ENCODE results near the gene DDX39B.
A peak's percentile ranks its signal among the peaks of the same experiment; 100 is the strongest.
"Not testable (repeated sequence)": the region's sequence is repeated elsewhere in the genome, so short reads cannot be mapped to it uniquely, and the experiment has no call there.

DDX39B gene

DNA sequence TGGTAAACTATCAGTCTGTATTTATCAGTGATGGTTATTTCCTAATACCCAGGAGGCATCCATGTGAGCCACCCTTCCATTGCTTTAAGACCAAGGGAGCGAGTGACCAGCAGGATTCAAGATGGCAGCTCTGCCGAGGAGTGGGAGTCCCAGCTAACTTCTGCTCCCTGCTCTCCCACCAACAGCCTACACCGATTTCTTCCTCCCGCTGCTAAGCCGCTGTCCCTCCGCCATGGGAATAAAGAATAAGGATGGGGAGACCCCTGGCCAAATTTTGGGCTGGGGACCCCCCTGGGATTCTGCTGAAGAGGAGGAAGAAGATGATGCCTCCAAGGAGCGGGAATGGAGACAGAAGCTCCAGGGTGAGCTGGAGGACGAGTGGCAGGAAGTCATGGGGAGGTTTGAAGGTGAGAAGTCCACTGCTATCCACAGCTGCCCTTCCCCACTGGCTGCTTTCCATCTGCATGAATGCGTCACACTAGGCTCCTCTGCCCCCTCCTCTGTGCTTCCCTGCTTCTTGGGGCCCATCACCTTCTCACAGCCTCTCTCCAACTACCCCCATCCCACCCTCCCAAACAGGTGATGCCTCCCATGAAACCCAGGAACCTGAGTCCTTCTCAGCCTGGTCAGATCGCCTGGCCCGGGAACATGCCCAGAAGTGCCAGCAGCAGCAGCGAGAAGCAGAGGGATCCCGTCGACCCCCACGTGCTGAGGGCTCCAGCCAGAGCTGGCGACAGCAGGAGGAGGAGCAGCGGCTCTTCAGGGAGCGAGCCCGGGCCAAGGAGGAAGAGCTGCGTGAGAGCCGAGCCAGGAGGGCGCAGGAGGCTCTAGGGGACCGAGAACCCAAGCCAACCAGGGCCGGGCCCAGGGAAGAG, 15.9 kb upstream of the DDX39B start:
- Histone ChIP-seq H3K27ac (ENCODE audit: poor library complexity, severe bottlenecking) (no peak overlapping the region), H3K36me3 (ENCODE audit: low read depth) (peaks cover 65% of the 10 kb centered on the region), H3K4me1 (ENCODE audit: insufficient read depth, poor library complexity, severe bottlenecking) (peaks cover 19% of the 10 kb centered on the region), H3K27me3 (ENCODE audit: insufficient read depth, poor library complexity, severe bottlenecking) (no peaks in the 10 kb centered on the region), H3K4me3 (ENCODE audit: severe bottlenecking) (no peak overlapping the region), H3K9me3 (ENCODE audit: severe bottlenecking) (no peaks in the 10 kb centered on the region)
- no peak for TF ChIP-seq CTCF (IDR thresholded peaks at IDR 0.05; ENCODE audit: poor library complexity, severe bottlenecking)
- no peak for ATAC-seq (ENCODE audit: low read depth)
- DNase-seq (ENCODE audit: low spot score) = no peak

GRCh38 chr6:31556307-31556706, 14.5 kb upstream of the DDX39B start:
- Histone ChIP-seq H3K36me3 (ENCODE audit: low read depth) (peaks cover 76% of the 10 kb centered on the region), H3K4me3 (ENCODE audit: severe bottlenecking) (no peak overlapping the region), H3K9me3 (ENCODE audit: severe bottlenecking) (no peaks in the 10 kb centered on the region), H3K27ac (ENCODE audit: poor library complexity, severe bottlenecking) (no peak overlapping the region), H3K27me3 (ENCODE audit: insufficient read depth, poor library complexity, severe bottlenecking) (no peaks in the 10 kb centered on the region), H3K4me1 (ENCODE audit: insufficient read depth, poor library complexity, severe bottlenecking) (peaks cover 19% of the 10 kb centered on the region)
- TF ChIP-seq CTCF (IDR thresholded peaks at IDR 0.05; ENCODE audit: poor library complexity, severe bottlenecking) = no peak
- DNase-seq (ENCODE audit: low spot score) (no peak), ATAC-seq (ENCODE audit: low read depth) (no peak)

GRCh38 chr6:31551371-31551770, 9.6 kb upstream of the DDX39B start:
- not testable (repeated sequence) for H3K27ac ChIP-seq (ENCODE audit: poor library complexity, severe bottlenecking); H3K4me3 ChIP-seq (ENCODE audit: severe bottlenecking); H3K4me1 ChIP-seq (ENCODE audit: insufficient read depth, poor library complexity, severe bottlenecking); DNase-seq (ENCODE audit: low spot score); H3K9me3 ChIP-seq (ENCODE audit: severe bottlenecking); ATAC-seq (ENCODE audit: low read depth); H3K27me3 ChIP-seq (ENCODE audit: insufficient read depth, poor library complexity, severe bottlenecking)
- TF ChIP-seq CTCF (IDR thresholded peaks at IDR 0.05; ENCODE audit: poor library complexity, severe bottlenecking) = peak; percentile 32
- peaks cover 74% of the 10 kb centered on the region for H3K36me3 ChIP-seq (ENCODE audit: low read depth)

DNA sequence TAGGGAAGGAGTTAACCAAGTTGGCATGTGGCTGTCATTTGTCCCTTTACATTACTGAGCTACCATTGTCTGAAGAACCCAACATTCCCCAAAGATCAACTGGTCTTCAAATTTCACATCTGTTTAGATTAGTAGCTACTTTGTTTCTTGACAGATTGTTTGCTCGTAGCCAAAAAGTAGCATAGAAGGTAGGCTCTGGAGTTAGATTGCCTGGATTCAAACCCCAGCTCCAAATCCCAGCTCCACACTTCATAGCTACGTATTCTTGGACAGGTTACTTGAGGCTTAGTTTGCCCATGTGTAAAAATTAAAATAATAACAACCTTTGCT, 6.7 kb upstream of the DDX39B start:
- TF ChIP-seq CTCF (IDR thresholded peaks at IDR 0.05; ENCODE audit: poor library complexity, severe bottlenecking) = no peak
- Histone ChIP-seq H3K9me3 (ENCODE audit: severe bottlenecking) (no peaks in the 10 kb centered on the region), H3K4me1 (ENCODE audit: insufficient read depth, poor library complexity, severe bottlenecking) (peaks cover 7% of the 10 kb centered on the region), H3K27me3 (ENCODE audit: insufficient read depth, poor library complexity, severe bottlenecking) (no peaks in the 10 kb centered on the region), H3K4me3 (ENCODE audit: severe bottlenecking) (peak overlapping the region; percentile 43), H3K27ac (ENCODE audit: poor library complexity, severe bottlenecking) (peak overlapping the region; percentile 58), H3K36me3 (ENCODE audit: low read depth) (peaks cover 51% of the 10 kb centered on the region)
- ATAC-seq (ENCODE audit: low read depth) (no peak), DNase-seq (ENCODE audit: low spot score) (no peak)

All from RWPE2 (cell line).